ENCODE measurements around the gene GPR119. TPM values are rescaled to one million over a fixed set of nuclear protein-coding genes. Genes with fewer than 3 reads are reported as not detected.
A peak's percentile ranks its signal among the peaks of the same experiment; 100 is the strongest.
"Not testable (repeated sequence)": the region's sequence is repeated elsewhere in the genome, so short reads cannot be mapped to it uniquely, and the experiment has no call there.

GPR119 gene
- not detected for total RNA-seq

DNA sequence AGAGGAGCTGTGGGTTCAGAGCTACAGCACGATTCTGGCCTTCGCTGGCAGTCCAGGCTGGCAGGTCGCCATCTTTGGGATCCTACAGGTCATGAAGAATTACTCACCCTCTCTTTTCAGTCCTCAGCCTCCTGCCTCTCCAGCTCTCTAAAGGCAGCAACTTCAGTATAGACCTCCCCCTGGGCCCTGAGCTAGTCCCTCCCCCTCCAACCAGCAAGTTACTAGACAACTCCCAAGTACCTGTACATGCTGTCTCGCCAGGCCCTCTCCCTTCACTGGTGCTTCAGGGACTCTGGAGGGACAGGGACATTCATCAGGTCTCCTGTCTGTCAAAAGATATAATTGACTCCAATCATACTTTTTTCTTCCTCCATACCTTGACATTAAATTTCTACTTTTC lies at the start of gene GPR119:
GPR119 (minus strand) TSS at position 155 of the 400 bp plus-strand sequence. CDS start 227 bp downstream, outside the sequence.
- no peak for DNase-seq (ENCODE audit: low read depth in 2 of 3, low spot score in 2 of 3)

DNA sequence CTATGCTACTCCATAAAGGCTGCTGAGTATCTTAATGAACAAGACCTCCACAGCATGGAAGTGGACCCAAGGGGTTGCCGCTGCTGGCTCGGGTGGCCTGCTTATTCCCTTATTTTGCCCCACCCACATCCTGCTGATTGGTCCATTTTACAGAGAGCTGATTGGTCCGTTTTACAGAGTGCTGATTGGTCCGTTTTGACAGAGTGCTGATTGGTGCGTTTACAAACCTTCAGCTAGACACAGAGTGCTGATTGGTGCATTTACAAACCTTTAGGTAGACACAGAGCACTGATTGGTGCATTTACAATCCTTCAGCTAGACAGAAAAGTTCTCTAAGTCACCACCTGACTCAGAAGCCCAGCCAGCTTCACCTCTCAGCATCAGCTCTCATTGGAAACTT lies 43.8 kb upstream of the GPR119 start:
- DNase-seq (ENCODE audit: low read depth in 2 of 3, low spot score in 2 of 3): not testable (repeated sequence)

- no peak for DNase-seq (ENCODE audit: low read depth in 2 of 3, low spot score in 2 of 3)
These were observed 41.1 kb upstream of the GPR119 start for GRCh38 chrX:130426531-130426930.

- DNase-seq (ENCODE audit: low read depth in 2 of 3, low spot score in 2 of 3): no peak
These were observed 33.8 kb upstream of the GPR119 start for GRCh38 chrX:130419263-130419662.

GRCh38 chrX:130418740-130419139 lies 33.3 kb upstream of the GPR119 start:
- DNase-seq (ENCODE audit: low read depth in 2 of 3, low spot score in 2 of 3): no peak

DNA sequence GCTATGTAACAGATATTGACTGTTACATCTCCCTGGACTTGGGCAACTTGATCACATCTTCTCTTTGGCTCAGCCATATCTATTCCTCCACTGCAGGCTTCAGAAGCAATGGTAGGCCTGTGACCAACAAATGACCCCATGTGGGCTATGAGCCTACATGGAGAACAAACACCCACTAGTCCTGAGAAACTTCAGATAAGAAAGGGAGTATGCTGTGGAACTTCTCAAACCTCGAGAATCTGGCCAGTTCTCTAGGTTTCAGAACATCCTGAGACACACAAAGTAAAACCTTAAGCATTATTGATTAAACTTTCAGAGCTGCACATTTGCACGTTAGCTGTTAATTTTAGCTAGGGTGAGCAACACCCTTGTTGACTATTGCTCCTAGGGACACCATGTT lies 32.6 kb upstream of the GPR119 start:
- DNase-seq (ENCODE audit: low read depth in 2 of 3, low spot score in 2 of 3): no peak

DNA sequence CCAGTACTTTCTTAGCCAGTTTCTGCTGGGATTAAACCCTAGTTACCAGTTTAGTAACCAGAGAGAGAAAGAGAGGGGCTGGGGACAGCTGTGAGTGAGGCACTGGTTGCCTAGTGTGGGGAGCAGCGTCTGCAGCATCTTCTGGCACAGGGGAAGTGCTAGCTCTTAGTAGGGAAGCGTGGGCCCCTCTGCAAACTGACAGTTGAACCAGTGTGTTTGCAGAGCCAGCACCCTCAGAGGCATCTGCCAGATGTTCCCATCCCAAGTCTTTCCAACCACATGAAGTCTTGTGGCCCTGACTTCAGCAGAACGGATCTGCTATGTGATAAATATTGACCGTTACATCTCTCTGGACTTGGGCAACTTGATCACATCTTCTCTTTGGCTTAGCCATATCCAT lies 31.3 kb upstream of the GPR119 start:
- DNase-seq (ENCODE audit: low read depth in 2 of 3, low spot score in 2 of 3): no peak

GRCh38 chrX:130415201-130415600 lies 29.7 kb upstream of the GPR119 start:
- DNase-seq (ENCODE audit: low read depth in 2 of 3, low spot score in 2 of 3): no peak

GRCh38 chrX:130414800-130415199 lies 29.3 kb upstream of the GPR119 start:
- DNase-seq (ENCODE audit: low read depth in 2 of 3, low spot score in 2 of 3): no peak

- no peak for DNase-seq (ENCODE audit: low read depth in 2 of 3, low spot score in 2 of 3)
These were observed 27.9 kb upstream of the GPR119 start for GRCh38 chrX:130413415-130413814.

GRCh38 chrX:130402208-130402684 lies 16.8 kb upstream of the GPR119 start:
- no peak for DNase-seq (ENCODE audit: low read depth in 2 of 3, low spot score in 2 of 3)

DNA sequence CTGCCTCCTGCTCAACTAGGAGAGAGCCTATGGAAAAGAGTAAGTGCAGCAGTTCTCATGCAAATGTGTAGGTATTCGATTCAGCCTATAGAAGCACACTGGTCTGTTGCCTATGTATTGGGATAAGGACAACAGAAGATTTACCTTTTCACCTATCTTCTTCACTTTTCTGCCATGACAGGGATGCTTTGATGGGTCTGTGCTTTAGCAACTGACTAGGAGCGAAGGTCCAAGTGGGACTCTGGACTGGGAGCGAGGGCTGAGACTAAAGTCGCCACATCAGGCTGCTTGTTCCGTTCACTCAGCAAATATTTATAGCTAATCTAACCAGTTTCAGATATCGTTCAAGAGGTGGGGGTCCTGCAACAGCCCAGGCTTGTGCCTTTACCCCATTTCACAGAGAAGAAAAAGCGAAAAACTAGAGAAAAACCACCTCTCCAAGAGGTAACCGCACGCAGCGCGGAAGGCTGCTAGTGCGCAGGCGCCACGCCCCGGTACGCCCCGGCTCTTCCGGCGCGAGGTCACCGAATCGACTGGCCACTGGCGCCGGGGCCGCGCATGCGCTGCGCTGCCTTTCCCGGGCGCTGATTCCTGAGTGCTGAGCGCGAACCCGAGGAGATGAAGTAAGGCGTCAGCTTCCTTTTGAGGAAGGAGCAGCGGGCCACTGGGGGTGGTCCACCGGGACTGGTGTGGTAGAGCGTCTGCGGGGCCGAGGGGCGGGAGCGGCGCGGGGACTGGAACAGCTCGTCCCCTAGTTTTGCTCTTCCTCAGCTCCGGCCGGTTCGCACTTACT lies 16.1 kb upstream of the GPR119 start, which contains the start of gene RBMX2:
RBMX2 (plus strand) TSS at position 573 of the 793 bp plus-strand sequence; CDS start at position 619, 46 bp downstream.
- DNase-seq (ENCODE audit: low read depth in 2 of 3, low spot score in 2 of 3): peak; percentile 50 to 62 (median 62)

GRCh38 chrX:130395341-130395740 lies 9.9 kb upstream of the GPR119 start:
- no peak for DNase-seq (ENCODE audit: low read depth in 2 of 3, low spot score in 2 of 3)

DNA sequence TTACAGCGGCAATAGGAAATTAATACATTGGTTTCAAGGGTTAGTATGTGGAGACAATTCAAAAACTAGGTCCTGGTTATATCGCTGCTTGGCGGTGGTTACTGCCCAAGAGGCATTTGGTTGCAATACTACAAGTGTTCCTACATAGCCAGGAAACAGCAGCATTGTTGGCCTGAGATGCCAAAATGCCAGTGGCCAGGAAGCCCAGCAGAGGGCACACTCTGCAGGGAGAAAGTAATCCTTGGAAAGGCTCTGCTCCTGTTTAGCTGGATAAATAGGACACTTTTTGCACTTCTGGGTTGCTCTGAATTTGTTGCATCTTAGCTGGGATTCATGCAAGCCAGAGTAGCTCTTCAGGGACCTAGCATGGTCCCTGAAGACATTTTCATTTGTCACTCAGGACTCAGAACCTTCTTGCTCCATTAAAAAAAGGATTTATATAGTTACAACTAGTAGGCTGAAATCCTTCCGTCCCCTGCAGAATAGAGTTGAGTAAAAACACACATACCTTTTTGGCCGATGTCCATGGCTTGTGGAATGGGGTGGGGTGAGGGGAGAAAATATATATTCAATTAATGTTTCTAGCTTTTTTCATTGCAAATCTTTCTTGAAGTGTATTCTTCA lies 8.1 kb upstream of the GPR119 start:
- peak in 1 of 3 donors; percentile 9 for DNase-seq (ENCODE audit: low read depth in 2 of 3, low spot score in 2 of 3)

GRCh38 chrX:130386408-130386808 lies 934 bp upstream of the GPR119 start:
- no peak for DNase-seq (ENCODE audit: low read depth in 2 of 3, low spot score in 2 of 3)

DNA sequence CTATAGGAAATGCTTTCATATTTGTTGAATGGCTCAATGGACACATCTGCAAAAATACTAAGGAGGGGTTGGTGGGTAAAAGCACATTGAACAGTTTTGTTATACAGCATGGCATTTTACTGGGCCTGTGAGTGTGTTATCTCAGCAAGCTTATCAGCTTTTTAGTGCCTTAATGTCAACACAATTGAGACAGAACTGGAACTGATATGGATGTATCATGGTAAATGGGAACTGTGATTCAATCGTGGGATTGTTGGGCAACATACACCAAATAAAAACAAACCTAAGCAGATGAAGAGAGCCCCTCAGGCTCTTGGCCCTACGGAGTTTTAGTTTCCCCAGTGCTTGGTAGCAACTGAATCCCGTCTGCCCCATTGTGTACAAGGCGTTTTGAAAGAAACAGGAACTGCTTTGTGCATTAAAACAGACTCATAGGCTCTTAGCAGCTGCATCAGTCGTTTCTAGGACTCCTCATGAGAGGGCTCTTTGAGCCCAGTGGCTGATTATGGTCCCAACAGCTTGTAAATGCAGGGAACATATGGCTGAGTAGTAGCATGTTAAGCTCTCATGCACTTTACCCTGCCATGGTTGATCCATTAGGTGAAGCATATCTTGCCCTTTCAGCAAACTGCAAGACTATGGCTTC lies 7.3 kb downstream of the GPR119 start:
- peak in 1 of 3 donors; percentile 4 for DNase-seq (ENCODE audit: low read depth in 2 of 3, low spot score in 2 of 3)

DNA sequence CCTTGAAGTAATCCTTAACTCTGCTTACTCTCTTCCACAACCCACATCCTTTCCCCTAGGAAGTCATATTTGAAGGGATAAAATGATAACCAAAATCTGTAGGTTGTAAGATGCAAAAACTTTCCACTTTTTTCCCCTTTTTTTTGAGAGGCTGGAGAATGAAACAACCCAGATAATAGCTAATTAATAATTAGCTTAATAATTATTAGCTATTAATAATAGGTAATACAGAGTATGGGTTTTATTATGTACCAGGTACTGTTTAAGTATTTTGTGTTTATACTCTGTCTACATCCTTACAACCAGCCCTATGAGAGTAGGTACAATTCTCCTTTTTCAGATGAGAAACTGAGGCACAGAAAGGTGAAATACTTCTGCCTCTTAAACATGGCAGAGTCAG lies 9.4 kb downstream of the GPR119 start:
- no peak for DNase-seq (ENCODE audit: low read depth in 2 of 3, low spot score in 2 of 3)

- DNase-seq (ENCODE audit: low read depth in 2 of 3, low spot score in 2 of 3): not testable (repeated sequence)
These were observed 33.4 kb downstream of the GPR119 start for GRCh38 chrX:130352050-130352449.

DNA sequence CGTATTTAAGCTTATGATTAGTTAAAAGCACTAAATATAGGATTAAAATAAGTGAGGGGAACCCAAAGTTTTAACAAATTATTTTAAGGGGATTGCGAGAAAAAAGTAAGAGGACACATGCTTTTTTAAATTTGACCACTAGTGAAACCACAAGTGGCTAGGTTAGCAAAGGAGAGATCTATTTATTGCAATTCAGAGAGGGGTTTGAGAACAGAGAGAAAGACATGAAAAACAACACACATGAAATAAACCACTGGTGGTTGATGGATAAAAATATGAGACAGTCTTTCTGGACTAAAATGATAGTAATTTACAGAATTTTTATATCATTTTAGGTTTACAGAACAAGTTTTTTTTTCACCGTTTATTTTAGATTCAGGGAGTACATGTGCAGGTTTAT lies 33.9 kb downstream of the GPR119 start:
- DNase-seq (ENCODE audit: low read depth in 2 of 3, low spot score in 2 of 3): no peak

DNA sequence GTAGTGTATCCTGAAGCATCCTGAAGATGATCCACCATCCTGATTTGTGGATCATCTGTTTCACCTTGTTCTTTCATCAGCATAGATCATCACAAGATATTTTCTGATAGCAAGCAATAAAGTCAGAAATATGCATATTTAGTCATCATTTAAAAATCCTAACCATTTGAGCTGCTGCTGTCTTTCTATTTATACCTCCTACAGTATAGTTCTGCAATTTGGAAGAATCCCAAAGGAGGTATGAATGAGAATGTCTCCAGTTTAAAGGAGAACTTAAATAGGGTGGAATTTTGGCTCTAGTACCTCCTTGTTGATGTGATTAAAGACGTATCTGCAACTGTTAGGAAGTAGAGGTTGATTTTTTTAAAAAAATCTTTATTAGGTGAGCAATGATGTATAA lies 38.2 kb downstream of the GPR119 start:
- DNase-seq (ENCODE audit: low read depth in 2 of 3, low spot score in 2 of 3): no peak

- no peak for DNase-seq (ENCODE audit: low read depth in 2 of 3, low spot score in 2 of 3)
These were observed 42.1 kb downstream of the GPR119 start for GRCh38 chrX:130343411-130343810.
